Inflammatory macrophage (primary cell): ENCODE measurements around the gene UXS1.
"Not testable (repeated sequence)": the region's sequence is repeated elsewhere in the genome, so short reads cannot be mapped to it uniquely, and the experiment has no call there.

Experiments used
- DNase-seq, 2 donors: peaks; one replicate each; pipeline ENCODE4 v3.0.0-alpha.2; 2020 to 2022

UXS1 gene

GRCh38 chr2:106160786-106161261 lies 33.3 kb downstream of the UXS1 start:
- peak; percentile 25 to 39 for DNase-seq

DNA sequence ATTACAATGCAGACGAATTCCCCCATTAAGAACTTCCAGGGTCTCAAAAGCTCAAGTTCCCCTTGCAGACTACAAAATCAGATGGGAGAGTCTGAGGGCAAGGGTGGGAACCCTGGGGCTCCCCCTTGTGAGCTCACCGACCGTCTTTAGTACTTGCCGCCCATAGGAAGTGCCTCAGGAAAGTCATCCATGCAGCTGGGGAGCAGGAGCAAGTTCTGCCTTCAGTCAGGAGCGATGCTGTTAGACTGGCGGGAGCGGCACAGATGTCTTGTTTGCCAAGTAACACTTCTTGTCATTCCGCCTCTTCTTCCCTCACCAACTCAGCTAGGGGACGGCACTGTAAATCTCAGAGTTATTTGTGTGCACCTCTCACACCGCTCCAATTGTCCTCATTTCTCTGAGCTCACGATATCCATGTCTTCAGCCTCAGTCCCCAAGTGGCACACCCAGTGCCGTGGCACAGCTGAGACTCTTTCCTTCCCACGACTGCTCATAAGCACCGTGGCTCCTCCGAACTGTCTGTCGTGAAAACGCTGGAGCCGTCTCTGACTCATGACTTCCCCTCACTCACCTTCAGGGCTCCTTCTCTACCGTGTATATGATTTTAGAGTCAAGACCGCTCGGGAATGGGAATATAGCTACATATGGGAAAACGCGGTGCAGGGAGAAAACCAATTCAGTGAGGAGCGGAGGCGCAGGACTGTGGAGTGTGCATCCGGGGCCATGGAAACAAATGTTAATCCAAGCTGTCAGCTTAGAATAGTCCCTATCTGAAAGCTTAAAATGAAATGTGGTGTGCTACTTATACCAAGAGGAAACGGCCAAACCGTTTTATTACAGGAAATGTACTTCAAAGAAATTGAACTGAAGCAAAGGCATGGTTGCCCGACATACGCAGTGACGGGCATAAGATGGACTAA lies 34.0 kb downstream of the UXS1 start:
- DNase-seq, result no peak

DNA sequence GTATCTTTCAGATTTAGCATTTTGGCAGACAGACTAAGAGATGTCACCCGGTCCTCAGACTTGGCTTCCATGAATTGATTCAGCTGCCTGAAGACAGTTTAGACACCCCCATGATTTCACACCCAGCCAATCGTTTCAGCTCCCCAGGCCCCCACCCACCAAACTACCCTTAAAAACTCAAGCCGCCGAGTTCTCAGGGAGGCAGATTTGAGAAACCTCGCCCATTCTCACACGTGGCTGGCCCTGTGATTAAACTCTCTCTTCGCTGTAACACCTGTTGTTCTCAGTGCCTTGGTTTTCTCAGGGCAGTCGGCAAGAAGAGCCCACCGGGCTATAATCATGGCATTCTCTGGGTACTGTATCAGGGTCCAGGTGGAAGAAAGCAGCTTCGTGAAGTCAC lies 35.2 kb downstream of the UXS1 start:
- DNase-seq, result no peak

GRCh38 chr2:106158131-106158530 lies 36.0 kb downstream of the UXS1 start:
- DNase-seq, result no peak

- no peak for DNase-seq
Measured at GRCh38 chr2:106157416-106157815, 36.7 kb downstream of the UXS1 start.

- no peak for DNase-seq
Measured at GRCh38 chr2:106156305-106157296, 37.5 kb downstream of the UXS1 start.

GRCh38 chr2:106153781-106154180 lies 40.3 kb downstream of the UXS1 start:
- no peak for DNase-seq

DNA sequence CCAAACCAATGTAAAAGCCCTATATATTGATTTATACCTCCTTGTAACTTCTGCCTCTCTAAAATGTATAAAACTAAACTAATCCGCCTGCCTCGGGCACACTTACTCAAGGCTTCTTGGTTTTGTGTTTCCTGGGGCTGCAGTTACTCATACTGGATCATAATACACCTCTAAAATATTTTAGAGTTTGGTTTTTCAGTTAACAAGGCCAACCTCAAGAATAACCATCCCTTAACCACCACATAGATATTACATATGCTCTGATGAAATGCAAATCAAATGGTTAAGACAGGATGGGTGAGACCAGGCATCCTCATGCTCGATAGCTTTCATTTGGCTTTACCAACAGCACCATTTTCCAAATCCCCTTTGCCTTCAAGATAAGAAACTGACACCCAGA lies 46.4 kb downstream of the UXS1 start:
- DNase-seq, result no peak

DNA sequence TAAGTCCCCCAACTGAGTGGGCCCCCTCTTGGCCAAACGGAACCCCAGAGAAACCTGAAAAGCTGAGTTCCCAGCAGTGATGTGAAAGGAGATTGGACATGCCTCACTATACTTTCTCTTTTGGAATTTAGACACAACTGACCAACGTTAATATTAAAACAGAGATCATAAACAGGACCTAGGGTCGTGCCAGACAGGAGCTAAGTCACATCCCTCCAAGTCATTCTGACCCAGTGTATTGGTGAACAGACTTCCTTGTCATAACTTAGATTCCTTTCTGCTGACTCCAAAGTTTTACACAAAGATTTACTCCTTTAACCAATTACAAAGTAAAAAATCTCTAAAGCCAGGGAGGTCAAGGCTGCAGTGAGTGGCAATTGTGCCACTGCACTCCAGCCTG lies 46.9 kb downstream of the UXS1 start:
- no peak for DNase-seq

- DNase-seq, result no peak
Measured at GRCh38 chr2:106144621-106145331, 49.3 kb downstream of the UXS1 start.

DNA sequence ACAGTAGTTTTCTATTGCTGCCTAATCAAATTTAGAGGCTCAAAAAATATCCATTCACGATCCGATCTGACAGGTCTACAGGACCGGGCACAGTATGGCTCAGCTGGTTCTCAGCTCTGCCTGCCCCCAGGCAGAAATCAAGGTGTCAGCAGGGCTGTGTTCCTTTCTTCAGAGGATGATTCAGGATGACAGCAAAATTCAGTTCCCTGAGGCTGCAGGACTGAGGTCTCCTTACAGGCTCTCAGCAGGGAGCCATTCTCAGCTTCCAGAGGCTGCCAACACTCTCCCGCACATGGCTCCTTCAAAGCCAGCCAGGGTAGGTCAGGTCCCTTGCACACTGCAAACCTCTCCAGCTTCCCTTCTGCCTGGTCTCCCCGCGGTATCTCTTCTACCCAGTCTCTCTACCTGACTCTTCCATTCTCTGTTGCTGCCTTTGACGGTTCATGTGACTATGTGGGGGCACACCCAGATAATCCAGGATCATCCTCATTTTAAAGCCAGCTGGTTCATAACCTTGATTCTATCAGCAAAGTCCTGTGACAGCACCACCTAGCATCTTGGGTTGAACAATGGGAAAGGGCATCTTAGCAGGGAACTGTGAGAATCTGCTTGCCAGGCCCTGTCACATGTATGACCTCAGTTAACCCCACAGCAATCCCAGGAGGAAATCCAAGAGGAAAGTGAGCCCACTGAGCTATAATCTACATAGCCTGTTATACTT lies 50.4 kb downstream of the UXS1 start:
- no peak for DNase-seq

DNA sequence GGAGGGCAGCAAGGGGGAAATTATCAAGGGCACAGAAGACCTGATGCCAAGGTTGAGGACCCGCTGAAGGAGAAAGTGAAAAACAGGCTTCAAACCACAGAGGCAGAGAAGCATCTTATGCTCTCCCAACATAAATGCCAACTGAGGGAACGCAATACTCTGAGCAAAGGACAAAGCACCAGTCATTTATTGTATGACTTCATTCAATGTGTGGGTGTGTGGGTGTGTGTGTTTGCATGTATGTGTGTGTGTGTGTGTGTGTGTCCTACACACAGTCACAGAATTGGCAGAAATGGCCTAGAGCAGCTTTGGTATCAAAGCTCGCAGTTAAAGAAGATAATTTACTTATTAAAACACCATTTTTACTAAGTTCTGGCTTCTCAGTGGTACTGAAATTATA lies 51.4 kb downstream of the UXS1 start:
- DNase-seq, result peak; percentile 15 to 27

DNA sequence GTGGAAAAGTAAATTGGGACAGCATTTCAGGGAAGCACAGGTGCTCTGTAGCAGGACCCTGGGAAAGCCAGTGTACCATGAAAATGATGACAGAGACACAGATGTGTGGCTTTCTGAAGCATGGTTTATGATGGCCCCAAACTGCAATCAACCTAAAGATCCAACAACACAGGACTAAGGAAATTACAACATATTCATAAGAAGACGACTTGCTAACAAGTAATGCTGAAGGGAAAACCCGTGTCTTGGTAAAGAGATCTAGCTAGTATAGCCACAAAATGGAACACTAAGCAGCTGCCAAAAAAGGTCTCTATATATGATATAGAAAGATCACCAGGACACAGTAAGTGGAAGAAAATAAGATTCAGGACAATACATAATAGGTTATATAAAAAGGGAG lies 53.2 kb downstream of the UXS1 start:
- no peak for DNase-seq

- DNase-seq, result no peak
Measured at GRCh38 chr2:106140113-106140512, 54.0 kb downstream of the UXS1 start.

GRCh38 chr2:106139238-106139935 lies 54.7 kb downstream of the UXS1 start:
- DNase-seq, result no peak

- no peak for DNase-seq
Measured at GRCh38 chr2:106138543-106139237, 55.4 kb downstream of the UXS1 start.

GRCh38 chr2:106137731-106138521 lies 56.2 kb downstream of the UXS1 start:
- no peak for DNase-seq

DNA sequence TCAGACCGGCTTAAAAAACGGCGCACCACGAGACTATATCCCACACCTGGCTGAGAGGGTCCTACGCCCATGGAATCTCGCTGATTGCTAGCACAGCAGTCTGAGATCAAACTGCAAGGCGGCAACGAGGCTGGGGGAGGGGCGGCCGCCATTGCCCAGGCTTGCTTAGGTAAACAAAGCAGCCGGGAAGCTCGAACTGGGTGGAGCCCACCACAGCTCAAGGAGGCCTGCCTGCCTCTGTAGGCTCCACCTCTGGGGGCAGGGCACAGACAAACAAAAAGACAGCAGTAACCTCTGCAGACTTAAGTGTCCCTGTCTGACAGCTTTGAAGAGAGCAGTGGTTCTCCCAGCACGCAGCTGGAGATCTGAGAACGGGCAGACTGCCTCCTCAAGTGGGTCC lies 62.9 kb downstream of the UXS1 start:
- DNase-seq, result not testable (repeated sequence)

DNA sequence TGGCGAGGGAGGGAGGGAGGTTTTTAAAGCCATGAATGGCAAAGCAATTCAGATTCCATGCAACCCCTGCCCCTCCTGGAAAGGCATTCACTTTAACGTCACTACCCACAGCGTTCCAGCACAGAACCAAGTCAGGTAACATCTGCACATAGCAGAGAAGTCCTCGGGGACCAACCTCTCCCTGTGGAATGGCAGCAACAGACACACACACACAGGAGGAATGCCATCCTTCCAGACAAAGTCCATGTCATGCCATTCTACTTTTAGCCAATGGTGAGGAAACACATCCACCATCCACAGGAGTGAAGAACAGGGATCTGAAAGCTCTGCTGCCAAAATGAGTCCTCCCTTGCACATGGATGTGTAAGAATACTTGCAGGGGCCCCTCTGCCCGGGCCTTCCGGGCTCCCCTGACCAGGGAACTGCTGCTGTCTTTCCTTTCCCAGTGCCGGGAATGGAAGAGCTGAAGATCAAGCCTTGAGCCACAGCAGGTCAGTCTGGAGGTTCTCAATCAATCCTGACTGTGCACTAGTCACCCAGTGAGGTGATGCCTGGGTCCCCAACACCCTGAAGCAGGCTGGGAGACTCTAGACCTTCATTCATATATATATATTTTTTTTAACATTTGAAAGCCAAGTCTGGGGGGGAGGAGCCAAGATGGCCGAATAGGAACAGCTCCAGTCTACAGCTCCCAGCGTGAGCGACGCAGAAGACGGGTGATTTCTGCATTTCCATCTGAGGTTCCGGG lies 63.7 kb downstream of the UXS1 start:
- DNase-seq, result no peak
